ENCODE data around the gene MYO5A. TPM values are rescaled to one million over a fixed set of nuclear protein-coding genes. Genes with fewer than 3 reads are reported as not detected.

MYO5A gene
- total RNA-seq, 1 donor from 2014 or later: 31.2 TPM

GRCh38 chr15:52324109-52324508 lies 204.6 kb downstream of the MYO5A start:
- intact Hi-C loops (cut with DNase I): no loop called here
- DNase-seq (ENCODE audit: extremely low spot score in 2 of 2): no peak
- Histone ChIP-seq H3K4me3 (no peak overlapping the region), H3K27ac (no peak overlapping the region), H3K9me3 (no peaks in the 10 kb centered on the region), H3K4me1 (no peaks in the 10 kb centered on the region), H3K36me3 (peaks cover 0 to 26% of the 10 kb centered on the region in 2 donors), H3K27me3 (no peaks in the 10 kb centered on the region)
- TF ChIP-seq POLR2A (IDR thresholded peaks at IDR 0.05) (no peak), POLR2AphosphoS5 (IDR thresholded peaks at IDR 0.05; ENCODE audit: insufficient read depth in 1 of 2, low read depth in 1 of 2) (no peak)
- TF ChIP-seq, protein P1, sequence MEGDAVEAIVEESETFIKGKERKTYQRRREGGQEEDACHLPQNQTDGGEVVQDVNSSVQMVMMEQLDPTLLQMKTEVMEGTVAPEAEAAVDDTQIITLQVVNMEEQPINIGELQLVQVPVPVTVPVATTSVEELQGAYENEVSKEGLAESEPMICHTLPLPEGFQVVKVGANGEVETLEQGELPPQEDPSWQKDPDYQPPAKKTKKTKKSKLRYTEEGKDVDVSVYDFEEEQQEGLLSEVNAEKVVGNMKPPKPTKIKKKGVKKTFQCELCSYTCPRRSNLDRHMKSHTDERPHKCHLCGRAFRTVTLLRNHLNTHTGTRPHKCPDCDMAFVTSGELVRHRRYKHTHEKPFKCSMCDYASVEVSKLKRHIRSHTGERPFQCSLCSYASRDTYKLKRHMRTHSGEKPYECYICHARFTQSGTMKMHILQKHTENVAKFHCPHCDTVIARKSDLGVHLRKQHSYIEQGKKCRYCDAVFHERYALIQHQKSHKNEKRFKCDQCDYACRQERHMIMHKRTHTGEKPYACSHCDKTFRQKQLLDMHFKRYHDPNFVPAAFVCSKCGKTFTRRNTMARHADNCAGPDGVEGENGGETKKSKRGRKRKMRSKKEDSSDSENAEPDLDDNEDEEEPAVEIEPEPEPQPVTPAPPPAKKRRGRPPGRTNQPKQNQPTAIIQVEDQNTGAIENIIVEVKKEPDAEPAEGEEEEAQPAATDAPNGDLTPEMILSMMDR (IDR thresholded peaks at IDR 0.05): no peak

DNA sequence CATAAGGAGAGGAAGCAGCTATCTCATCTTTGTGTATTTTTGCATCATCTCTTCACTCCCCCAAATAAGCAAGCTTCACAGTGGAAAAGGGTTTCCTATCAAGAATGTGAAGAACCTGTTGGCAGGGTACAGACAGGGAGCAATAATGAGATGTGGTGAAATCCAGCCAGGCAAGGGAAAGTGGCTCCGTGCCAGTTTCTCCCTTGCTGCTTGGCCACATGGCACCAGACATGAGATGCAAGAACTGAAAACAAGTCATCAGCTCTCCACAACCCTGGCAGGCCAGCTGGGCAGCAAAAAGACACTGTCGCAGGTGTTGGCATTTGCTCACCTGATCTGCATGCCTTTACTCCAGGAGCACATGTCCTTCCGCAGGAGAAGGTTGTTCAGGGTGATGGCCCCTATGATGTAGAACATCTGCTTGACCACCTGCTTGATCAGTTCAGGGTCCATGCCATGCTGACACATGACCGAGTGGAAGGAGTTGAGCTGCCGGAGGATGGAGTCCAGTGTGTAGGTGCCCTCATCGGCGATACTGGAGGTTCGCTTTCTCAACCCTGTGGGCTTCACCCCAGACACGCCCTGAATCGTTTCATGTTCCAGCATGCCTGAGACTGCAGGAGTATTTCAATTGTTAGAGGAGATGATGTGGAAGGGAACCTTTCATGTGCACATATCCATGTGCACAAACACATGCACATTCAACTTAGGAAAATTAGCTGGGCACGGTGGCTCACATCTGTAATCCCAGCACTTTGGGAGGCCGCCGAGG lies 209.8 kb downstream of the MYO5A start:
- intact Hi-C loops (cut with DNase I): no loop called here
- peaks cover 0 to 15% of the 10 kb centered on the region in 2 donors for H3K36me3 ChIP-seq
- DNase-seq (ENCODE audit: extremely low spot score in 2 of 2): no peak
- no peaks in the 10 kb centered on the region for H3K27me3 ChIP-seq
- no peaks in the 10 kb centered on the region for H3K4me1 ChIP-seq
- H3K4me3 ChIP-seq: no peak overlapping the region
- no peaks in the 10 kb centered on the region for H3K9me3 ChIP-seq
- no peak overlapping the region for H3K27ac ChIP-seq
- TF ChIP-seq, protein P1 (IDR thresholded peaks at IDR 0.05): no peak
- TF ChIP-seq POLR2A (IDR thresholded peaks at IDR 0.05) (no peak), POLR2AphosphoS5 (IDR thresholded peaks at IDR 0.05; ENCODE audit: insufficient read depth in 1 of 2, low read depth in 1 of 2) (no peak)

DNA sequence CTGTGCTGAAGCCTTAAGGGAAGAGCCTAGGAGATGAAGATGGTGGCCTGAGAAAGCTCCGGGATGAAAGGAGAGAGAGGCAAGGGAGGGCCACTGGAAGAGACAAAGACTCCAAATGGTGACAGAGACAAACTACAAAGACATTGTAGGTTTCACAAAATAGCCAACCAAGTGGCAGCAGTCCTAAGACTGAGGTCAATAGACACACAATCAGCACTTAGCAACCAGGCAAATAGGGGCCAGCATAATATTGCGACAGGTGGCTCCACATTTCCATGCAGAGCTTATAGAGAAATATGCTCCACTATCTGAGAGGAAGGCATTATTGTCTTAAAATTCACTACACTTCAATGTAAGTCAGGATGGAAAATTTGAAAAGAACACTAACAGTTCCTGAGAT lies 211.0 kb downstream of the MYO5A start:
- Histone ChIP-seq H3K36me3 (peaks cover 0 to 15% of the 10 kb centered on the region in 2 donors), H3K4me3 (no peak overlapping the region), H3K27ac (no peak overlapping the region), H3K9me3 (no peaks in the 10 kb centered on the region), H3K4me1 (no peaks in the 10 kb centered on the region), H3K27me3 (no peaks in the 10 kb centered on the region)
- intact Hi-C loops (cut with DNase I): no loop called here
- TF ChIP-seq POLR2A (IDR thresholded peaks at IDR 0.05) (no peak), POLR2AphosphoS5 (IDR thresholded peaks at IDR 0.05; ENCODE audit: insufficient read depth in 1 of 2, low read depth in 1 of 2) (no peak)
- TF ChIP-seq, protein P1 (IDR thresholded peaks at IDR 0.05): no peak
- no peak for DNase-seq (ENCODE audit: extremely low spot score in 2 of 2)

DNA sequence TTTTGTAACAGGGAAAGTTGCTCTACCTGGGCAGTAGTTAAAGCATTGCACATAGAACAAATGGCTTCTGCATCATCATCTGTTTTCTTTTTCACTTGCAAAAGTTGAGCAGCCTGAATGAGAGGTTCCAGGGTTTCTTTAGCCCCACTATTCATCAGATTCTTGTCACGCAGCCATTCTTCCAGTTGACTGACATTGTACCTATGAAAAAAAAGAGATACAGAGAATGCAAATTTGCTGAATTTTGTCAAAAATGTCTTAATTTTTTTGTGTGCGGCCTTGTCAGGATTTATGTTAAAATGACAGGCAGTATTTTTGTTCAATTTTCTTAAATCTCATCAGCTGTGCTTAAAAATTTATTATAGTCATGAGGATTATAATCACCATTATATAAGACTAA lies 211.7 kb downstream of the MYO5A start:
- intact Hi-C loops (cut with DNase I): no loop called here
- no peak for TF ChIP-seq POLR2AphosphoS5 (IDR thresholded peaks at IDR 0.05; ENCODE audit: insufficient read depth in 1 of 2, low read depth in 1 of 2)
- TF ChIP-seq POLR2A (IDR thresholded peaks at IDR 0.05): no peak
- TF ChIP-seq, protein P1 (IDR thresholded peaks at IDR 0.05): no peak
- Histone ChIP-seq H3K4me3 (no peak overlapping the region), H3K27me3 (no peaks in the 10 kb centered on the region), H3K9me3 (no peaks in the 10 kb centered on the region), H3K27ac (no peak overlapping the region), H3K4me1 (no peaks in the 10 kb centered on the region), H3K36me3 (peaks cover 0 to 15% of the 10 kb centered on the region in 2 donors)
- no peak for DNase-seq (ENCODE audit: extremely low spot score in 2 of 2)

- H3K4me3 ChIP-seq: no peak overlapping the region
- H3K27me3 ChIP-seq: no peaks in the 10 kb centered on the region
- no peak for DNase-seq (ENCODE audit: extremely low spot score in 2 of 2)
- H3K36me3 ChIP-seq: peaks cover 0 to 10% of the 10 kb centered on the region in 2 donors
- no peak for TF ChIP-seq POLR2A (IDR thresholded peaks at IDR 0.05)
- TF ChIP-seq POLR2AphosphoS5 (IDR thresholded peaks at IDR 0.05; ENCODE audit: insufficient read depth in 1 of 2, low read depth in 1 of 2): no peak
- TF ChIP-seq, protein P1 (IDR thresholded peaks at IDR 0.05): no peak
- H3K9me3 ChIP-seq: no peaks in the 10 kb centered on the region
- no peaks in the 10 kb centered on the region for H3K4me1 ChIP-seq
- intact Hi-C loops (cut with DNase I): no loop called here
- H3K27ac ChIP-seq: no peak overlapping the region
Measured at GRCh38 chr15:52309154-52309548, 219.5 kb downstream of the MYO5A start.
